ENCODE measurements around the gene MYBL2.
A peak's percentile ranks its signal among the peaks of the same experiment; 100 is the strongest.

The MYBL2 gene

GRCh38 chr20:43682446-43682845 is 15.5 kb downstream of the MYBL2 start:
- no peak for DNase-seq

- DNase-seq, result no peak
These were observed 19.9 kb downstream of the MYBL2 start for GRCh38 chr20:43686820-43687219.

GRCh38 chr20:43689165-43689564 is 22.3 kb downstream of the MYBL2 start:
- no peak for DNase-seq

- no peak for DNase-seq
These were observed 24.2 kb downstream of the MYBL2 start for GRCh38 chr20:43690943-43691598.

GRCh38 chr20:43691928-43692524 is 25.1 kb downstream of the MYBL2 start:
- DNase-seq, result peak; percentile 25

- no peak for DNase-seq
These were observed 27.8 kb downstream of the MYBL2 start for GRCh38 chr20:43694763-43695162.

- no peak for DNase-seq
These were observed 28.7 kb downstream of the MYBL2 start for GRCh38 chr20:43695571-43695970.

- no peak for DNase-seq
These were observed 33.1 kb downstream of the MYBL2 start for GRCh38 chr20:43699941-43700565.

GRCh38 chr20:43700627-43701026 is 33.7 kb downstream of the MYBL2 start:
- DNase-seq, result no peak

GRCh38 chr20:43702502-43702901 is 35.6 kb downstream of the MYBL2 start:
- no peak for DNase-seq

- no peak for DNase-seq
These were observed 43.6 kb downstream of the MYBL2 start for GRCh38 chr20:43710370-43711044.

- no peak for DNase-seq
These were observed 44.3 kb downstream of the MYBL2 start for GRCh38 chr20:43711098-43711654.

- DNase-seq, result no peak
These were observed 48.1 kb downstream of the MYBL2 start for GRCh38 chr20:43715044-43715443.

GRCh38 chr20:43715511-43715910 is 48.6 kb downstream of the MYBL2 start:
- DNase-seq, result no peak

- DNase-seq, result no peak
These were observed 49.2 kb downstream of the MYBL2 start for GRCh38 chr20:43716123-43716522.

GRCh38 chr20:43716757-43717615 is 50.1 kb downstream of the MYBL2 start:
- DNase-seq, result no peak

GRCh38 chr20:43717616-43717995 is 50.7 kb downstream of the MYBL2 start:
- DNase-seq, result no peak

GRCh38 chr20:43720007-43720406 is 53.1 kb downstream of the MYBL2 start:
- DNase-seq, result no peak

- peak; percentile 29 for DNase-seq
These were observed 54.1 kb downstream of the MYBL2 start for GRCh38 chr20:43721097-43721428.

GRCh38 chr20:43721429-43722152 is 54.7 kb downstream of the MYBL2 start:
- peak; percentile 38 for DNase-seq

- DNase-seq, result no peak
These were observed 55.2 kb downstream of the MYBL2 start for GRCh38 chr20:43722153-43722505.

- DNase-seq, result no peak
These were observed 56.3 kb downstream of the MYBL2 start for GRCh38 chr20:43723186-43723585.

All from NCI-H510A treated with DMSO at 0.1 percent for 48 hours (cell line).